ENCODE data around the gene TBC1D14. TPM values are rescaled to one million over a fixed set of nuclear protein-coding genes. Genes with fewer than 3 reads are reported as not detected.

TBC1D14 gene
- total and polyA plus RNA-seq, 9 of the 15 experiments (the other 6 are each of a cell fraction or from before 2014, with no cell fraction given): 2.1 to 59.6 (median 44.8) TPM

GRCh38 chr4:6953751-6954380 lies 44.2 kb downstream of the TBC1D14 start (continued):
- peak; percentile 79 for TF ChIP-seq VEZF1 (CRISPR knock-in tag; IDR thresholded peaks at IDR 0.05)
- no peak for TF ChIP-seq ZBTB49 (CRISPR knock-in tag; IDR thresholded peaks at IDR 0.05; ENCODE audit: borderline replicate concordance)
- 0 out of 2 replicates have a peak, but pooled peaks have one; percentile 27 for TF ChIP-seq MYNN (IDR thresholded peaks at IDR 0.05)
- TF ChIP-seq MYNN (CRISPR knock-in tag; IDR thresholded peaks at IDR 0.05): no peak
- TF ChIP-seq ELF1 (tag; IDR thresholded peaks at IDR 0.05): no peak
- no peak for TF ChIP-seq USF2 (CRISPR knock-in tag; IDR thresholded peaks at IDR 0.05)
- TF ChIP-seq PKNOX1 (IDR thresholded peaks at IDR 0.05): peak; percentile 83
- no peak for TF ChIP-seq MCM7 (IDR thresholded peaks at IDR 0.05)
- no peak for TF ChIP-seq ZBTB7A (IDR thresholded peaks at IDR 0.05; ENCODE audit: borderline replicate concordance, control insufficient read depth, low read depth, low read length)
- TF ChIP-seq CHD1 (IDR thresholded peaks at IDR 0.05; ENCODE audit: low read length): no peak
- TF ChIP-seq SIN3A (IDR thresholded peaks at IDR 0.05; ENCODE audit: borderline replicate concordance in 2 of 2, control insufficient read depth in 1 of 2, low read depth in 2 of 2, low read length in 2 of 2): no peak; a peak in 1 of 4 replicates
- peak; percentile 71; the same call in 1 of the 2 replicates for TF ChIP-seq L3MBTL2 (IDR thresholded peaks at IDR 0.05)
- peak; percentile 14; the same call in 1 of the 2 replicates for TF ChIP-seq BHLHE40 (IDR thresholded peaks at IDR 0.05; ENCODE audit: low read length)
- TF ChIP-seq ZNF778 (CRISPR knock-in tag; IDR thresholded peaks at IDR 0.05): no peak
- no peak for TF ChIP-seq TRIM24 (IDR thresholded peaks at IDR 0.05)
- TF ChIP-seq ZBTB33 (CRISPR knock-in tag; IDR thresholded peaks at IDR 0.05): peak; percentile 44; the same call in 1 of the 2 replicates
- no peak for TF ChIP-seq MITF (IDR thresholded peaks at IDR 0.05)
- no peak for TF ChIP-seq NFYB (IDR thresholded peaks at IDR 0.05; ENCODE audit: extremely low read depth, insufficient read length)

Data from K562 (cell line).